Upper lobe of right lung (tissue), 1 donor: ENCODE measurements around the gene TBCD. TPM values are rescaled to one million over a fixed set of nuclear protein-coding genes. Genes with fewer than 3 reads are reported as not detected.

ENCODE experiments used
- ATAC-seq: fragments of 200-7000 bp; cut with Tn5 transposase; one replicate; pipeline ENCODE4 v1.9.1; 2020; ENCODE audit warnings: mild to moderate bottlenecking, moderate library complexity
- DNase-seq: peaks from one replicate; pipeline ENCODE4 v3.0.0-alpha.2; 2020
- H3K27ac ChIP-seq: fragments of 200-600 bp; one replicate; pipeline ENCODE4 v1.8.0; 2022
- H3K27me3 ChIP-seq: fragments of 200-600 bp; one replicate; pipeline ENCODE4 v1.8.0; 2022; ENCODE audit warnings: mild to moderate bottlenecking
- H3K36me3 ChIP-seq: fragments of 200-600 bp; one replicate; pipeline ENCODE4 v1.8.0; 2022
- H3K4me1 ChIP-seq: fragments of 200-600 bp; one replicate; pipeline ENCODE4 v1.8.0; 2022
- H3K4me3 ChIP-seq: fragments of 200-600 bp; one replicate; pipeline ENCODE4 v1.8.0; 2022; ENCODE audit warnings: mild to moderate bottlenecking
- H3K9me3 ChIP-seq: fragments of 200-600 bp; one replicate; pipeline ENCODE4 v1.8.0; 2022
- CTCF ChIP-seq: fragments of 200-600 bp; IDR thresholded peaks from one replicate; pipeline ENCODE4 v1.8.0; 2022; ENCODE audit warnings: antibody characterized with exemption
- intact Hi-C: fragments of 100-400 bp; cut with DNase I; formaldehyde crosslinking; loops from one replicate; pipeline ENCODE4 v1.11.0; 2022
- total RNA-seq: library from RNA; stranded (reverse); fragmentation: NEBNext Ultra II Directional; extraction: Animal tissue kit (Norgen Biotek cat#: 25700); gene quantifications from one replicate; pipeline ENCODE4 v1.2.1, GENCODE V29; 2021
- donor health status: DM: no; HTN: yes; CAD: no; lungs with severe emphysema.

TBCD gene
- total RNA-seq, 1 donor from 2014 or later = 84.5 TPM

- no peak overlapping the region for H3K4me3 ChIP-seq
- H3K27ac ChIP-seq = no peak overlapping the region
- no peaks in the 10 kb centered on the region for H3K9me3 ChIP-seq
- no peak for DNase-seq
- no peak for TF ChIP-seq CTCF
- H3K27me3 ChIP-seq = no peaks in the 10 kb centered on the region
- no peak for ATAC-seq
- H3K36me3 ChIP-seq = peaks cover 11% of the 10 kb centered on the region
- intact Hi-C loops = no loop called here
- H3K4me1 ChIP-seq = peaks cover 3% of the 10 kb centered on the region
These were observed 54.0 kb downstream of the TBCD start for GRCh38 chr17:82805823-82806222.

GRCh38 chr17:82806645-82807044 lies 54.8 kb downstream of the TBCD start:
- ATAC-seq (no peak), DNase-seq (no peak)
- intact Hi-C loops = no loop called here
- no peak overlapping the region for H3K27ac ChIP-seq
- peaks cover 3% of the 10 kb centered on the region for H3K4me1 ChIP-seq
- H3K4me3 ChIP-seq = no peak overlapping the region
- H3K9me3 ChIP-seq = no peaks in the 10 kb centered on the region
- no peaks in the 10 kb centered on the region for H3K27me3 ChIP-seq
- TF ChIP-seq CTCF = no peak
- peaks cover 14% of the 10 kb centered on the region for H3K36me3 ChIP-seq

DNA sequence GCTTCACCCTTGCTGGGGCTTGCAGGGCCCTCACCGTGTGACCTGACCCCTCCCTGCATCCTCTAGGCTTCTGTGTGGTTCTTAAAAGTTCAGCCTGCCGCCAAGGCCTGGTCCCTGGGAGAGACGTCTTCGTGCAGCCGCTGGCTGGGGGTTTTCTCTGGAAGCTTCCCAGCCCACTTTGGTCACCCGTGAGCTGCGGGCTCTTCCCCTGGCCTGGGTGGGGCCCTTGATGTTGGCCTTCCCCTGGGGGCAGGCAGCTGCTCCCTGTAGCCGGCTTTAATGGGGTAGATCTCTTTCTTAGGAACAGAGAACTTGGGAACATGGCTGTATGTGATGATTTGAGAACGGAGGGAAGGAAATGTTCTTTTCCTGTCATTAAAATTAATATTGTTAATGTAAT lies 55.2 kb downstream of the TBCD start:
- TF ChIP-seq CTCF = no peak

DNA sequence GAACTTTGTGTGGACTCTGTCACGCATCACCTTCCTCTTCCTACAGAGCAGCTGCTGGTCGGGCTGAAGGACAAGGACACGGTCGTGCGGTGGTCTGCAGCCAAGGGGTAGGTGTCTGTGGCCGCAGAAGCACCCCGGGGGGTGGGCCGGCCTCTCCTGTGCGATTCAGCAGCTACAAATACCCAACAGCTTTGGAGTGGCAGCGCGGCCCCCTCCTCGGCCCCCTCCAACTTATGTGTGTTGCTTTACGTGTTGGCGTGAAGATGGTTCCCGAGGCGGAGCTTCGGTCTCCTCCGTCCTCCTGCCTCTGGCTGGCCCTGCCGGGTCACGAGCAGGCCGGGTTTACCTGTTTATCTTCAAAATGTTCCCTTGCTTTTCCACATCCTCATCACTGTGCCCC lies 55.7 kb downstream of the TBCD start:
- Histone ChIP-seq H3K36me3 (peaks cover 17% of the 10 kb centered on the region), H3K4me3 (no peak overlapping the region), H3K4me1 (peaks cover 3% of the 10 kb centered on the region), H3K27ac (no peak overlapping the region), H3K9me3 (no peaks in the 10 kb centered on the region), H3K27me3 (no peaks in the 10 kb centered on the region)
- intact Hi-C loops = no loop called here
- ATAC-seq = no peak
- no peak for TF ChIP-seq CTCF
- DNase-seq = no peak

More for the DNA sequence above, 55.2 kb downstream of the TBCD start:
- no peaks in the 10 kb centered on the region for H3K27me3 ChIP-seq
- intact Hi-C loops = no loop called here
- peaks cover 17% of the 10 kb centered on the region for H3K36me3 ChIP-seq
- peaks cover 3% of the 10 kb centered on the region for H3K4me1 ChIP-seq
- no peak overlapping the region for H3K4me3 ChIP-seq
- H3K27ac ChIP-seq = no peak overlapping the region
- ATAC-seq (no peak), DNase-seq (no peak)
- H3K9me3 ChIP-seq = no peaks in the 10 kb centered on the region

GRCh38 chr17:82808006-82808405 lies 56.1 kb downstream of the TBCD start:
- H3K4me3 ChIP-seq = no peak overlapping the region
- H3K27ac ChIP-seq = no peak overlapping the region
- intact Hi-C loops = no loop called here
- DNase-seq (no peak), ATAC-seq (no peak)
- TF ChIP-seq CTCF = no peak
- H3K27me3 ChIP-seq = no peaks in the 10 kb centered on the region
- H3K4me1 ChIP-seq = peaks cover 3% of the 10 kb centered on the region
- H3K9me3 ChIP-seq = no peaks in the 10 kb centered on the region
- peaks cover 17% of the 10 kb centered on the region for H3K36me3 ChIP-seq
